Ascending aorta (tissue), 2 donors: ENCODE data around the gene KIZ. TPM values are rescaled to one million over a fixed set of nuclear protein-coding genes. Genes with fewer than 3 reads are reported as not detected.
"Not testable (repeated sequence)": the region's sequence is repeated elsewhere in the genome, so short reads cannot be mapped to it uniquely, and the experiment has no call there.

ENCODE experiments used
- DNase-seq, 2 donors: peaks; one replicate each; pipeline ENCODE4 v3.0.0-alpha.2; 2019; ENCODE audit warnings: low spot score in 2 of 2
- H3K27ac ChIP-seq, 2 donors: fragments of 200-600 bp; sonication (generic); one replicate each; pipeline ENCODE4 v1.5.1; 2016 to 2017; ENCODE audit warnings: mild to moderate bottlenecking in 1 of 2
- H3K27me3 ChIP-seq: fragments of 200-600 bp; sonication (generic); one replicate; pipeline ENCODE4 v1.5.1; 2017
- H3K36me3 ChIP-seq, 2 donors: fragments of 200-600 bp; sonication (generic); one replicate each; pipeline ENCODE4 v1.5.1; 2016
- H3K4me1 ChIP-seq, 2 donors: fragments of 200-600 bp; sonication (generic); one replicate each; pipeline ENCODE4 v1.5.1; 2016 to 2017; ENCODE audit warnings: mild to moderate bottlenecking in 1 of 2
- H3K4me3 ChIP-seq, 2 donors: fragments of 200-600 bp; sonication (generic); one replicate each; pipeline ENCODE4 v1.5.1; 2016 to 2017; ENCODE audit warnings: mild to moderate bottlenecking in 1 of 2
- H3K9me3 ChIP-seq, 2 donors: fragments of 200-600 bp; sonication (generic); one replicate each; pipeline ENCODE4 v1.5.1; 2016
- intact Hi-C: fragments of 100-400 bp; cut with DNase I; formaldehyde crosslinking; loops from one replicate; pipeline ENCODE4 v1.15.1; 2023
- total RNA-seq: library from RNA; depleted of rRNA; stranded (reverse); fragments of >200 nt; gene quantifications from one replicate; pipeline ENCODE4 v1.1.0, GENCODE V29; 2016
- TF ChIP-seq, protein P1 (sequence below), 3 experiments: fragments of 200-600 bp in 2 of 3; fragments of 450-650 bp in 1 of 3; sonication (generic) in 2 of 3; IDR thresholded peaks; one replicate each; pipeline ENCODE4 v1.5.1; 2016 to 2019; ENCODE audit warnings: antibody characterized with exemption in 3 of 3, mild to moderate bottlenecking in 1 of 3, moderate library complexity in 1 of 3

Gene KIZ
- total RNA-seq, 1 donor from 2014 or later: 7.8 TPM

GRCh38 chr20:21162631-21163030 lies 36.7 kb downstream of the KIZ start:
- TF ChIP-seq, protein P1, sequence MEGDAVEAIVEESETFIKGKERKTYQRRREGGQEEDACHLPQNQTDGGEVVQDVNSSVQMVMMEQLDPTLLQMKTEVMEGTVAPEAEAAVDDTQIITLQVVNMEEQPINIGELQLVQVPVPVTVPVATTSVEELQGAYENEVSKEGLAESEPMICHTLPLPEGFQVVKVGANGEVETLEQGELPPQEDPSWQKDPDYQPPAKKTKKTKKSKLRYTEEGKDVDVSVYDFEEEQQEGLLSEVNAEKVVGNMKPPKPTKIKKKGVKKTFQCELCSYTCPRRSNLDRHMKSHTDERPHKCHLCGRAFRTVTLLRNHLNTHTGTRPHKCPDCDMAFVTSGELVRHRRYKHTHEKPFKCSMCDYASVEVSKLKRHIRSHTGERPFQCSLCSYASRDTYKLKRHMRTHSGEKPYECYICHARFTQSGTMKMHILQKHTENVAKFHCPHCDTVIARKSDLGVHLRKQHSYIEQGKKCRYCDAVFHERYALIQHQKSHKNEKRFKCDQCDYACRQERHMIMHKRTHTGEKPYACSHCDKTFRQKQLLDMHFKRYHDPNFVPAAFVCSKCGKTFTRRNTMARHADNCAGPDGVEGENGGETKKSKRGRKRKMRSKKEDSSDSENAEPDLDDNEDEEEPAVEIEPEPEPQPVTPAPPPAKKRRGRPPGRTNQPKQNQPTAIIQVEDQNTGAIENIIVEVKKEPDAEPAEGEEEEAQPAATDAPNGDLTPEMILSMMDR (IDR thresholded peaks at IDR 0.05): no peak
- peaks cover 12 to 31% of the 10 kb centered on the region in 2 donors for H3K36me3 ChIP-seq
- H3K9me3 ChIP-seq: no peaks in the 10 kb centered on the region
- H3K27ac ChIP-seq: no peak overlapping the region
- intact Hi-C loops: no loop called here
- H3K4me1 ChIP-seq: no peaks in the 10 kb centered on the region
- no peaks in the 10 kb centered on the region for H3K27me3 ChIP-seq
- DNase-seq: no peak
- H3K4me3 ChIP-seq: no peak overlapping the region

GRCh38 chr20:21166801-21167200 lies 40.9 kb downstream of the KIZ start:
- H3K36me3 ChIP-seq: peaks cover 11 to 20% of the 10 kb centered on the region in 2 donors
- intact Hi-C loops: no loop called here

GRCh38 chr20:21167261-21167660 lies 41.4 kb downstream of the KIZ start:
- TF ChIP-seq, protein P1 (IDR thresholded peaks at IDR 0.05): no peak
- H3K4me1 ChIP-seq: no peaks in the 10 kb centered on the region
- no peaks in the 10 kb centered on the region for H3K27me3 ChIP-seq
- DNase-seq: no peak
- intact Hi-C loops: no loop called here
- H3K36me3 ChIP-seq: peaks cover 8 to 15% of the 10 kb centered on the region in 2 donors
- no peaks in the 10 kb centered on the region for H3K9me3 ChIP-seq
- no peak overlapping the region for H3K4me3 ChIP-seq
- H3K27ac ChIP-seq: no peak overlapping the region

More at GRCh38 chr20:21166801-21167200, 40.9 kb downstream of the KIZ start:
- DNase-seq: no peak
- H3K4me1 ChIP-seq: no peaks in the 10 kb centered on the region
- no peak overlapping the region for H3K4me3 ChIP-seq
- no peaks in the 10 kb centered on the region for H3K9me3 ChIP-seq
- TF ChIP-seq, protein P1 (IDR thresholded peaks at IDR 0.05): no peak
- H3K27ac ChIP-seq: no peak overlapping the region
- H3K27me3 ChIP-seq: no peaks in the 10 kb centered on the region

DNA sequence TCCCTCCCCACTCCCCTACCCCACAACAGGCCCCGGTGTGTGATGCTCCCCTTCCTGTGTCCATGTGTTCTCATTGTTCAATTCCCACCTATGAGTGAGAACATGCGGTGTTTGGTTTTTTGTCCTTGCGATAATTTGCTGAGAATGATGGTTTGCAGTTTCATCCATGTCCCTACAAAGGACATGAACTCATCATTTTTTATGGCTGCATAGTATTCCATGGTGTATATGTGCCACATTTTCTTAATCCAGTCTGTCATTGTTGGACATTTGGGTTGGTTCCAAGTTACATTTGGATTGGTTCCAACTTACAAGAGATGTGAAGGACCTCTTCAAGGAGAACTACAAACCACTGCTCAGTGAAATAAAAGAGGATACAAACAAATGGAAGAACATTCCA lies 42.2 kb downstream of the KIZ start:
- H3K9me3 ChIP-seq, H3K4me3 ChIP-seq, H3K36me3 ChIP-seq, H3K27ac ChIP-seq, DNase-seq, intact Hi-C loops, H3K4me1 ChIP-seq, H3K27me3 ChIP-seq: not testable (repeated sequence)

DNA sequence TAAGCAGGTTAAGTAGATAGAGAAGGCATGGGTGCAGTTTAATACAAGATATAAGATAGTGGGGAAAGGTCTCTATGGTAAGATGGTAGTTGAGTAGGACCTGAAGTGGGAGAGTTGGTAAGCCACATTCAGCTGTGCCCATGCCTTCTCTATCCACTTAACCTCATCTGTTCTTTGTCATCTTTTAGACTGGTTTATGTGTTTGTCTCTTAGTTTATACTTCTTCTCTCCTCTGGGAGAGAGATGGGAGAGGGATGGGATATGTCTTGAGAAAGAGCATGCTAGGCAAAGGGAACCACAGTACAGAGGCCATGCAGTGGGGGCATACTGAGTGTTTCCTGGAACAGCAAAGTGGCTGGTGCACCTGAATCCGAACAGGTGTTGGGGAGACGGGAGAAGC lies 46.7 kb downstream of the KIZ start:
- Histone ChIP-seq H3K9me3 (no peaks in the 10 kb centered on the region), H3K4me3 (no peak overlapping the region), H3K4me1 (no peaks in the 10 kb centered on the region), H3K36me3 (no peaks in the 10 kb centered on the region), H3K27me3 (no peaks in the 10 kb centered on the region), H3K27ac (no peak overlapping the region)
- intact Hi-C loops: no loop called here
- no peak for DNase-seq
- TF ChIP-seq, protein P1 (IDR thresholded peaks at IDR 0.05): no peak

- no peak for DNase-seq
- H3K9me3 ChIP-seq: no peaks in the 10 kb centered on the region
- no peaks in the 10 kb centered on the region for H3K4me1 ChIP-seq
- intact Hi-C loops: no loop called here
- H3K27me3 ChIP-seq: no peaks in the 10 kb centered on the region
- H3K36me3 ChIP-seq: no peaks in the 10 kb centered on the region
- no peak overlapping the region for H3K4me3 ChIP-seq
- TF ChIP-seq, protein P1 (IDR thresholded peaks at IDR 0.05): no peak
- H3K27ac ChIP-seq: no peak overlapping the region
These were observed 47.6 kb downstream of the KIZ start for GRCh38 chr20:21173485-21173884.
